Ecto neural progenitor cell (in vitro differentiated cells): Measurements from ENCODE around the gene IFT43.
"Not testable (repeated sequence)": the region's sequence is repeated elsewhere in the genome, so short reads cannot be mapped to it uniquely, and the experiment has no call there.

Source experiments
- DNase-seq: peaks from one replicate; pipeline ENCODE4 v3.0.0-alpha.2; 2018; ENCODE audit warnings: low spot score

IFT43 gene

DNA sequence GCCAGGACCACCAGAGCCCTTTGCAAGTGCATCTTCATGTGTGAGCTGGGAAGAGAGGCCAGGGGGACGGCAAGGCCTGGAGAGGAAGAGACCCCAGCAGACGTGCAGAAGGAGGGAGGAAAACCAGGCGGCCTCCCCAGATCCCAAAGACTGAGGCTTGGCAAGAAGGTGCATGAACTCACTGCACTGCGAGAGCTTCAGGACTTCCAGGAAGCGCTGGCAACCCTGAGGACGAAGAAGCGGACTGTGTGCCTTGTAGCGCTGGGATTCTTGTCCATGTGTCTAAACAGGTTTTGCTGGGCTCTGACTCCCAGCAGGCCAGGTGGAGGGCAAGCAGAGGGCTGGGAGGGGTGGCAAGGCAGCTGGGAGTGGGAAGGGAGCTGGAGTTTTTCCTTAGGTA is 4.7 kb upstream of the IFT43 start:
- no peak for DNase-seq

DNA sequence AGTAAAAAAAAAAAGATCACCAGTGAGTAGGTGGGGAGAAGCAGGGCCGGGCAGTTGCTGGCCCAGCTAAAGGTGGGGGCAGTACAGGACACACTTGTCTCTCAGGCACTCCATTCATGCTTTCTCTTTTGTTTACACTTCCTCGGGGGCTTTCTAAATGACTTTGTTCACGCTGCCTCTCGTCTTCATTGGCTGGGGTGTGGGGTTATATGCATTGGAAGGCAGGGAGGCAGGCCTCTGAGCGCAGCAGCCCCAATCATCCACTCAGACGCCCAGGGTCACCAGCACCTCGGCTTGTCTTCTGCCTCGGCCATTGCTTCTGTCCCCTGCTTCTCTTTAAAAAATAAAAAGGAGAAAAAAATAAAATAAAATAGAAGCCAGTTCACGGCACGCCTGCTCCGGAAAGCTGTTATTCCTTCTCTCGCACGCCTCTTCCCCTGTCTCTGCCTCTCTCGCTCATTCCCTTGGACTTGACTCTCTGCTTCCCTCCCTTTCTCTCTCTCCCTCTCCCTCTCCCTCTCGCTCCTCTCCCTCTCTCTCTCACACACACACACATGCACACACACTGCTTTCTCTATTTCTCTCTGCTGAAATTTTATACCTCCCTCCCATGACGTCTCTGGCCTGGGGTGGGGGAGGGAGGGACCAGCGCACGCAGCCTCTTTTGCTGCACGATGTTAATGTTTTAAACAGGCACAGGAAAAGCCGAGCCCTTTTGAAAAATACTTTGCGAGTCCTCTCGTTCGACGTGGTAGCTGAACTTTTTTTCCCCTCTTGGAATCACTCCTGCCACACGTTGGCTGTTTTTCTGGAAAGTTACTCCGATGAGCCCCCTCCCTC is 3.9 kb upstream of the IFT43 start, which contains the start of gene TGFB3:
Gene TGFB3, minus strand, starts transcription at position 570 of the 840 bp plus-strand sequence. CDS start 1,102 bp downstream, outside the sequence.
- no peak for DNase-seq

DNA sequence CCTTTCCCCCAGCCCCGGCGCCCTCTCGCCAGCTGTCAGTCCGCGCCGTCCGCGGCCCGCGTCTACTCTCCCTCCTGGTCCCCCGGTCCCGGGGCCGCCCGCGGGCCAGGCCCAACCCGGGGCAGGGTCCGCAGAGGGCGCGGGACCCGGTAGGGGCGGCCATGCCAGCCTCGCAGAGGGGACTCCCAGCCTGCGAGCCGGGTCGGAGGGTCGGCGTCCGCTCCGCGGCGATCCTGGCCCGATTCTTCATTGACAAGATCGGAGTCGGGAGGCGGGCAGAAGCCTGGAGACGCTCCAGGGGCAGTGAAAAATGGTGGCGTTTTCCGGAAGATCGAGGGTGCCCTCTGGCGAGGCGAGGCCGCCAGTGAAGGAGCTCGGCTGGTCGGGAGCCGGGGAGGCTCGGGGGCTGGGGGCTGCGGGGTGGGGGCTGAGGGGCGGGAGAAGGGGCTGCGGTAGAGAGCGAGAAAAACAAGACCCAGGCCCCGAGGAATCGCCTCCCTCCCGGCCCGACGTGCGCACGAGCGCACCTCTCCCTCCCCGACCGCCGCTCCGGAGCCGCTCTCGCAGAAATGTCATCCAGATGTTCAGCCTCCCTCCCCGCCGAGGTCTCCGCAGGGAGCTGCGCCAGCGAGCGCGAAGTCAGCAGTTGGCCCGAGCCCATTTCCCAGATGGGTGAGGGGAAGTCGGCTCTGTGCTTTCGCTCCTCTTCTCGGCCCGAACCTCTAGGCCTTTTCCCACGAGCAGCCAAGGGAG is 3.1 kb upstream of the IFT43 start:
- peak; percentile 94 for DNase-seq

DNA sequence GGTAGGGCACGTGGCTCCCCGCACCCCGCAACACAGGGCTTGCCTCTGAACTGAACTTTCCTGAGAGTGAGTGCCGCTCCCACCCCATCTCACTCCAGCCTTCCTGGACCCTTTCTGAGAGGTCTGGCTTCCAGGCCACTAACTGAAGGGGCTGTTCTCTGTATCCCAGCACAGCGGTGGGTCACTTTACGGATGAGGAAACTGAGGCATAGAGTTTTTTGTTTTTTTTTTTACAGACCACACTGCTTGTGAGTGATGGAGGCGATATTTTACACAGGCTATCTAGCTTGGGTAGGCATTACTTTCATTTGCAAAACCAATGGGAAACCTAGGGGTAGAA is 2.6 kb upstream of the IFT43 start:
- no peak for DNase-seq

DNA sequence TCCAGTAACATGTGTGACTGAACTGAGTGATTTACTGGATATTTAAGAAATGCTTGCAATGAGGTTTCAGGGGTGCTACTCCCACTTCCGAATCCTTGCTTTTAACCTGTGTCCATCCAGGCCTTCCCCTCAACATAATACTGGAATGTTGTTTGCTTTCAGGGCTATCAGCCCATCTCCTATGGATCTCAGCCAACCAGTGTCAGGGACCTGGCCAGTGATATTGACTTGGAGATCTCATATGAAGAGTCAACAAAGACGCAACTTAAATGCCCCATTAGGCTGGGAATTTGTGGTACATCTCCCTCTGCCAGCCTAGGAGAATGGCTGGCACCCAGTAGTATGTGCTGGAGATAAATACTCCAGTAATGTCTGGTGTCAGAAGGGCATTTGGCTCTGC is 889 bp upstream of the IFT43 start:
- DNase-seq: no peak

DNA sequence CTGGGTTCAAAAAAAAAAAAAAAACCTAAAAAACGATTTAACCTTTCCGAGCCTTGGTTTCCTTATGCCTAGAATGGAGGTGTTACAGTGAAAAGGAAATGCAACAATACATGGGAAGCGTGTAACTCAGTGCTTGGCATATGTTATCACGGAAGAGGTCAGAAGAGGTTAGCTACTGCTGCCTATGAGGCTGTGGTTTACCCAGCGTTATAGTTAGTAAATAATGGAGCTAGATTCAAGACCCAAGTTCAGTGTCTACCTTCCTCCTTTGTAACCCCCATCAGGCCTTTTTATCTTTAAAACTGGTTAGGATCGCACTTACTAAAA is 839 bp downstream of the IFT43 start:
- DNase-seq: no peak

DNA sequence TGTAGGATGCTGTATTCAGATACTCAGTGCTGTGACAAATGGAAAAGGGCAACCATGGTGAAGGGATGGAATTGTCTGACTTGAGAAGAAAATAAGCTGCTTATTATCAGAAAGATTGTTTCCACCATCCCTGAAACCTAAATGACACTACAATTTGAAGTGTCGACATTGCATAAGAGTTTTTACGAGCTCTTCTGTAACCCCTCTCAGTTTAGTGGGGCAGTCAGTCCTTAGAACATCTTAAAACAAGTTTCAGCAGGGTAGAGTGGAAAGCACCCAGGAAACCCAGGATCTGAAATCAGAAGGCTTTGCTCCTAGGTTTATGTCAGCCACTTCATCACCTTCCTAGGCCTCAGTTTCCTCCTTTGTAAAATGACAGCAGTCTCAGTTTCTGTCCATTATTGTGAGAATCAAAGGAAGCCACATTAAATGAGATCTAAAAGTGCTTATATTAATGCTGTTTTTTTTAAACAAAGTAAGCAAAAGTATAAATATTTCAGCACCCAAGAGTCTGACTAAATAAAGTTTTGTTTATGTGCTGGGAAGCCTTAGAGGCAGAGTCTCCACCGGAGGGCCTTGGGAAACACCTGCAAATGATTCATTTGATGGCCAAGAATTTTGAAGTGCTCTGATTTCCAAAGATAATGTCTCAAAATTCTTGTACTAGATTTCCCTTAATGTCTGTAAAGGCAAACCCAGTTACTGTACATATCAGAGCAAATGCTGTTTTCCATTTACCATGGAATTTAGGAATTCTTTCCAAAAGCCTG is 1.8 kb downstream of the IFT43 start:
- no peak for DNase-seq

DNA sequence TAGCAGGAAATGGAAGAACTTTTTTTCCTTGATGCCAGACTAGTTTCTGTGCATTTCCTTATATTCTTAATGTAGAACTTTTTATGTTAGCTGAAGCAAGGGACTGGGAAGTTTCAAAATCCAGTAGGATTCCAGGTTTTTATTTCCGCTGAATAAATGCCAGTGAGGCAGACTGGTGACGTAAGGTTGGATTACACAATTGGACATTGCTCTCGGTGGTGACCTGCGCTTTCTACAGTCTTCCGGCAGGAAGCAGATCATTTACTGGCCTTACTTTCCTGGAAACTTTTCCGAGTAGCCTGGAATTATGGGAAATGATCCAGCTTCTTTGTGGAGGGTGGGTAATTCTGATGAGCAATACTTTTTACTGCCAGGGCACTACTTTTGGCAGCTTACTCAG is 3.6 kb downstream of the IFT43 start:
- no peak for DNase-seq

DNA sequence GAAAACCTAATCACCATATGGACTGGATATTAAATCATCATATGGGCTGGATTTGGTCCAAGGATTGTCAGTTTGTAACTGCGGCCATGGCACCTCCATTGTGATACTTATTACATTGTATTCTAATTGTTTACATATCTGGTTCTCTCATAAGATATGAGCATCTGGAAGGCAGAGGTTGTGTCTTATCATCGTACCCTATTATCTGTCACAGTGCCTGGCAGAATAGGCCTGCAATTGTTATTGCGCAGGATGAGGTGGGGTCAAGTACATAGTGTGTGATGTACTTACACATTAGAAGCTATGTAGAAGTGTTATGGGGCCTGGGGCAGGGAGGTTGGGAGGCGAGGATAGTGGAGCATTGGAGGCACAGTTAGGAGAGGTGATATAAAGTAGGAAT is 4.7 kb downstream of the IFT43 start:
- DNase-seq: no peak

DNA sequence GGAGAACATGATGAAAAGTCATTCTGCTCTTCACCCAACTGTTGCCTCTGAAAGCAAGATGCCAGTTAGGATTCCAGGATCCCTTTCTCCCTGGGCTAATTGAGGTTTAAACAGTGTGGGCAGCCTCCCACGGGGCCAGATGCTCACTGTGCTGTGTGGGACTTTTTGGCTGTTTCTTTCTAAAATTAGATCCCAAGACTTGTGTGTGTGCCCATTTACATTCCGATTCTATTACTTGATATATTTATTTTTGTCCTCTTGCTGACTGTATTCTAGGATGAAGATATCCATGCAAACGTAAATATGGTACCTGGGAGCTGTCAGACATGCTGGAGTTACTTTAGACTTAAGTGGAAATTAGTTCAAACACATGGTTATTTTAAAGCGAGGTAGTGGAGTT is 6.2 kb downstream of the IFT43 start:
- no peak for DNase-seq

DNA sequence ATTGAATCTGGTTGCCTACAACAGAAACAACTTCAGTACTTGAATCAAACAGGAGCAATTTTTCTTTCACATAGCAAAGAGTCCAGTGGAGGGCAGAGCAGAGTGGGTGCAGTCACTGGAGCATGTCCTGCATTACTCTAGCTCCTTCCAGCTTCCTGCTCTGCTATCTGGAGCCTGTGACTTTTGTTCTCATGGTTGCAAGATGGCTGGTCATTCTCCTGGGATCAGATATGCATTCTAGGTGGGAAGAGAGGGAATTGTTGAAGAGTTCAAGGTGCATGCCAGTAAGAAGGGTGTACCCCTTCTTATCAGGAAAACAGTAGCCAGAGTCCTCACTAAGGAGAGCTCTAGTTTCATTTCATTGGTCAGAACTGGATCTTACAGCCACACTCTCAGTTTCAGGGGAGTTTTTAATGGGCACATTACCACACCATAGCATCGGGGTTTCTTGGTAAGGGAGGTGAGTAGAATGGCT is 8.0 kb downstream of the IFT43 start:
- DNase-seq: no peak

DNA sequence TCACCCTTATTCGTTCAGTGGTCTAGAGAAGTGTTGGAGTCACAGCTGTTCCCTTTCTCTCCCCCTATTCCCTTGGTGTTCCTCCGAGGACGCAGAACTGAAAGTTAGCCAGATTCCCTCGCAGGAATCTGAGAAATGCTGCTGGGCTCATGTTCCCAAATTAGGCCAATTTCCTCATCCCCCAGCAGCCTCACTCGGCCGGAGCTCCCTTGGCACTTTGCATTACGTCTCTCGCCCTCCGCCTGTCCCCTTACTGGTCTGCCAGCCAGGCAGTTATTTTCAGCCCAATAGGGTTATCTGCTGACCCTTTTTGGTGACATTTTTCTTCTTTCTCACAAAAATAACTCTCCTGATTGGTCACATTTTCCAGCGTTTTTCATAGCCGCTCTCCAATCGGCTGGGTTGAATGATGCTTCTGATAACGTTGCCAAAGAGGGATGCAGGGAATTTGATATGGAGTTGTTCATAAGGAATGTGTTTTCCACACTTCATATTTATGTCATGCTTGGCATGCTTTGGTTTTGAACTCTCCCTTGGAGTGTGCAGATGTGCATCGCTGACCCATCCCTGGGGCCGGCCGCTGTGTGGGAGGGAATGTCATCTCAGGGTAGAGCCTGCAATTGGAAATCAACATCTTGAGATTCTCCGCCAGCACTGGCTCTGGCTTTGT is 9.9 kb downstream of the IFT43 start:
- no peak for DNase-seq

DNA sequence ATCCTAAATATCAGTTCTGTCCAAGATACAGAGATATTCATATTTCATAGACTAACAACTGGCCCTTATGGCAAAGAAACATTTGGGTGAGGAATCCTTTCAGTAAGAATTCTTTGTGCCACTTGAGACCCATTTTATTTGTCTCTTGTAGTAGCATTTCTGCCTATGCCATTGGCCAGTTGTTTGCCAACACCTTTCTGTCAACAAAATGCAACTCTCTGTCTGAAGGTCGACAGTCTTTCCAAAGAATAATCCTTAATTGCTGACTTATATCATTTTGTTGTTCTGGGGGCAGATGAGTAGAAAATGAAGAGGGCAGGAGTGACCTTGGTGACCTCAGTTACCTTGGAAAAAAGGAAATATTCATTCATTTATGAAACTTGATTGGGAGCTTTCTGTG is 10.9 kb downstream of the IFT43 start:
- no peak for DNase-seq

DNA sequence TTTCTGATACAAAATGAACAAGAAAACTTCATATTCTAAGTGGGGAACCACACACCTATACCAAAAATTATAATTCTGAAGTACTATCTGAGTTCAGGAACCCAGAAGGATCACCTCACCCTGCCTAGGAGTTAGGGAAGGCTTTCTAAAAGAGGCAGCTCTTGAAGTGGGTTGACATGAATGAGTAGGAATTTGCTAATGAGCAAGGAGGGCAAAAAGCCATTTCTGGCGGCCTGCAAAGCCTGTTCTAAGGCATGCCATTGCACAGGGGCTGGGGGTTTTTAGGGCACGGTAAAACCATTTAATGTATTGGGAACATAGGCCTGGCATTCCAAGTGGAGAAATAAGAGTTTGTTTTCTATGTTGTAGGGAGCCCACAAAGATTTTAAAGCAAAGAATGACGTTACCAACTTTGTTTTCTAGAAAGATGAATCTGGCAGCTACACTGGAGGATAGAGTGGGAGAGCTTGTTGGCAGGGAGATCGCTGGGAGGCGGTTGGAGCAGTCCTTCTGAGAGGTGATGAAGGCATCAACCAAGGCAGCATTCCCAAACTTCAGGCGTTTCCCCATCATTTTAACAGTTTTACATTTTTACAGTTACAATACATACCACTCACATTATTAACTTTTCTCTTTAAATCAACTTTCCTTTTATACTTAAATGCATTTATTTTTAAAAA is 14.1 kb downstream of the IFT43 start:
- no peak for DNase-seq

DNA sequence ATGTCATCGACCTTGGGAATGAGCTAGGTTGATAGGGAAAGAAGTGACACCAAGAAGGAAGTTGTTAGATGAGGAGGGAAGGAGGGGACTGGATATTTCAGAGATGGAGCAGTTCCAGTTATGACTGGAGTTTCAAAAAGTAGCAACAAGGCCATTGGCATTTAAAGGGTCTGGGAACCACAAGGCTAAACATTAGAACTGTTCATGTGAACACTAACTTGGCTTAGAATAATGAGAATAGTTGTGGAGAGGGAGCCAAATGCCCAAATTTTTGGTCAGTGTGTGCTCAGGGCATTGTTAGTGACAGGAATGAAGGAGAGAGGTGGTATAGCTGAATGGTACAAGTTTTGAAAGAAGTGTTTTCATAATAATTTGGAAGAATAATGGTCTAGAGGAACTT is 16.8 kb downstream of the IFT43 start:
- DNase-seq: no peak

DNA sequence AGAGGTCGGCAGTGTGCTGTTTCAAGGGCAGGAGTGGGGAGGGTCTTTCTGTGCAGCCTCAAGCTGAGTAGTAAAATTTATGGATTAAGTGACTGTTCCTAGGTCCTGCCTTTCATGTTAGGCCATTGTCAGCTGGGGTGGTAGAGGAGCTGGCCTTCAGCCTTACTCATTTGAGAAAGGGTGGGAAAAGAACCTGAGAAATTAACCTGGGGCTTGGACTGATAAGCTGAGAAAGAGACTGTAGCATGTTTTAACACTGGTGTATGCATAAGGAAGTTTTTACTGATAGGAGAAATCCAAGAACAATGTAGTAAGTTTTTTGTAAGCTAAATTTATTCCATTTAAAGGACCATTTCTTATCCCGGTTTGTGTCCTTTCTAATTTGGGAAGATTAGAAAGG is 20.7 kb downstream of the IFT43 start:
- DNase-seq: no peak

DNA sequence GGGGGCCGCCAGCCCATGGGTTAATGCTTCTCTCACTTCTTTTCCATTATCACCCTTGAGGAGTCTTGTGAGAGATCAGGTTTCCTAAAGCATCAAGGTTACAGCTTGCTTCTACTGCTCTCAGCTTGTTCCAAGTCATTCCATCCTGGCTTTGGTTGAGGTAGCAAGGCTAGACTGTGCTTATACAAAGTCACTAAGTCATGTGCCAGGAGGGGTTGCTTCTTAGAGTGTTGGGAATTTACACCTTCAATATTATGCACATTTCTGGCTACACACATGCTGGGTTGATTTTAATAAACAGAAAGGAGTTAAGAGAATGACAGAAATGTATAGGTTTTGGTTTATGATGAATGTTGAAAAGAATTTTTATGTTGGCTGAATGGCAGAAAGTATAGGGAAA is 21.8 kb downstream of the IFT43 start:
- DNase-seq: no peak

DNA sequence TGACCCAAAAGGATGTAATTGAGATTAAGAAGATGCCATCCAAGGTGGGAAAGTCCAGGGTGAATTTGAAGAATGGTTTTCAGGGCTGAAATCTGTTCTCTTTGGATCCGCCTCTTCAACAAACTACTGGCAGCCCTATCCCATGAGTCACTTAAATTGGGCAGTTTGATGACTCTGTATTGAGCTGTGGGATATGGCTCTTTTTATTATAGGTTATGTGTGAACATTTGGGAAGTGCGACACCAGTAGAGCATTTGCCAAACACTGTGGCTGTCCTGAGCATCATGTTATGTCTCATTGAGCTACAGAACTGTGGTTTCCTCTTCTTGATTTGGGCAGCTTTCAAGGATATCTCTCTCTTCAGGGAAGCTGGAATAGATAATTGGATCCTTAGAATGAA is 22.3 kb downstream of the IFT43 start:
- DNase-seq: no peak

DNA sequence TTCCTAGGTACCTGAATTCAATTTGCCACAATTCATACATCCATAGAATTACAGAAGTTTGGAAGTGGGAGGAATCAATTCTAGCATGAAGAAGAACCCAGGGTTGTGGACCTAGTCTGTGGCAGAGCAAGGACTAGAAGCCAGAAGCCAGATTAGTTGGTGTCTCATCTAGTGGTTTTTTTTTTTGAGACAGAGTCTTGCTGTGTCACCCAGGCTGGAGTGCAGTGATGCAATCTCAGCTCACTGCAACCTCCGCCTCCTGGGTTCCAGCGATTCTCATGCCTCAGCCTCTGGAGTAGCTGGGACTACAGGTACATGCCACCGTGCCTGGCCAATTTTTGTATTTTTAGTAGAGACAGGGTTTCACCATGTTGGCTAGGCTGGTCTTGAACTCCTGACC is 24.1 kb downstream of the IFT43 start:
- not testable (repeated sequence) for DNase-seq

DNA sequence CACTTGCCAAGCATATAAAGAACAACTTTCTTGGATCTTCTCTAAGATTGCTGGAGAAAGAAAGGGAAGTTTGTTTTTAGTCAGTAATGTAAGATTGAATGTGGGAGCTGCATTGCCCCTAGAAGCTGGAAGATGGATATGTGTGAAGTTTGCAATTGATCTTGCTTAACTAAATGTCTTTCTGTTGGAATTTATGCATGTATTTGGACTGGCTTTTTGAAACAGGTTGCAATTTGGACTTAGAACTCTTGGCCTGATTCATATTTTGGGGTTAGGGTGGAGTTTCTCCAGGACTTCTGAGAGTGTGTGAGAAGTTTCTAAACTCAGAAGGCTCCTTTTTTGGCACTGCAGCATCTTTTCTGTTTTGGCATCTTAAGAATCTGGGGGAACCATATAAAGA is 26.4 kb downstream of the IFT43 start:
- no peak for DNase-seq

DNA sequence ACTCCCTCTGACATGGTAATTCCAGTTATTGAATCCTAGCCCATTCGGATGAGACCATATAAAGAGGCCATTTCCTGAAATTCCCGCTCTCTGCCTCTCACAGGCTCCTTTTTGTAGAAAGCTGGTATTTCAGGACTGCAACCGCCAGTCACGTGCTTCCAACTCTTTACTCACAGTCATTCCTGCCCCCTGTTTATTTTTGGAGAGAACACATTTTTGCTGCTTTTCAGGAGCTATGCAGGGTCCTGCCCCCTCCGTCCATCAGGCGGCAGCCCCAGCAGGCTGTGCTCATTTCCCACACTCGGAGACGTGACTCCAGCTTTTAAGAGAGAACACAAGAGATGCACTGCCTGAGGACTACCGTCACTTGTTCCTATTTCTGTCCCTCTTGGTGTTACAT is 26.8 kb downstream of the IFT43 start:
- DNase-seq: no peak

DNA sequence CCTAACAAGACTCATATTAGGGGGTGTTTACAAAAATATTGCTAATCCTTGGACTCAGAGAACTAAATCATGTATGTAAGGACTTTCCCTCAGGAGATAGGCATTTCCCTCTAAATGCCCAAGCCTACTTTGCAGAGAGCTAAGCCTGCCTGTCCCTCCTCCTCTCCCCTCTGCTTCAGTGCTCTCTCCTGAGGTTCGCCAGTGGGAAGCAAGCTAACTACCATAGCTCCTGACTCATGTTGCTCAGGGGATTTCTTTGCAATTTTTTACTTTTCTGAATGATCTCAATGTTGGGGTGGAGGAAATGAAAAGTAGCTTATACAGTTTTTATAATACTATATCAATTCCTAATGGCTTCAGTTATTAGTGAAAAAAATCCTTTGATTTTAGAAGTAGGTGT is 29.6 kb downstream of the IFT43 start:
- DNase-seq: no peak
